ENCODE measurements around the gene PIP5KL1.

Gene PIP5KL1

GRCh38 chr9:127947841-127948710 lies 17.5 kb upstream of the PIP5KL1 start:
- no peak for DNase-seq

GRCh38 chr9:127946728-127947127 lies 16.2 kb upstream of the PIP5KL1 start:
- no peak for DNase-seq

- no peak for DNase-seq
Observed at GRCh38 chr9:127945942-127946341, 15.4 kb upstream of the PIP5KL1 start.

- no peak for DNase-seq
Observed at GRCh38 chr9:127945338-127945737, 14.8 kb upstream of the PIP5KL1 start.

GRCh38 chr9:127944586-127945218 lies 14.1 kb upstream of the PIP5KL1 start:
- DNase-seq: no peak

GRCh38 chr9:127943731-127944144 lies 13.2 kb upstream of the PIP5KL1 start:
- peak in 1 of 2 experiments; percentile 63 for DNase-seq

- no peak for DNase-seq
Observed at GRCh38 chr9:127943011-127943662, 12.6 kb upstream of the PIP5KL1 start.

GRCh38 chr9:127942216-127943010 lies 11.8 kb upstream of the PIP5KL1 start:
- peak in 1 of 2 experiments; percentile 52 for DNase-seq

GRCh38 chr9:127941961-127942215 lies 11.3 kb upstream of the PIP5KL1 start:
- DNase-seq: no peak

GRCh38 chr9:127941062-127941960 lies 10.7 kb upstream of the PIP5KL1 start:
- DNase-seq: no peak

- no peak for DNase-seq
Observed at GRCh38 chr9:127940593-127940992, 10.0 kb upstream of the PIP5KL1 start.

GRCh38 chr9:127938298-127938690 lies 7.7 kb upstream of the PIP5KL1 start:
- DNase-seq: no peak

GRCh38 chr9:127937388-127938297 lies 7.1 kb upstream of the PIP5KL1 start, which contains the start of gene DPM2:
Gene DPM2, minus strand, starts transcription at chr9:127937854. Its CDS starts 34 bp downstream, at chr9:127937820.
- DNase-seq: peak; percentile 79 to 82

- no peak for DNase-seq
Observed at GRCh38 chr9:127937056-127937387, 6.4 kb upstream of the PIP5KL1 start.

GRCh38 chr9:127936347-127936852 lies 5.8 kb upstream of the PIP5KL1 start:
- no peak for DNase-seq

GRCh38 chr9:127935765-127936221 lies 5.2 kb upstream of the PIP5KL1 start:
- DNase-seq: no peak

GRCh38 chr9:127934986-127935385 lies 4.4 kb upstream of the PIP5KL1 start:
- DNase-seq: no peak

GRCh38 chr9:127934248-127934647 lies 3.7 kb upstream of the PIP5KL1 start:
- no peak for DNase-seq

GRCh38 chr9:127931092-127931881 lies 710 bp upstream of the PIP5KL1 start:
- DNase-seq: peak in 1 of 2 experiments; percentile 70

- no peak for DNase-seq
Observed at GRCh38 chr9:127929625-127929979, 975 bp downstream of the PIP5KL1 start.
